ENCODE measurements around the gene ALPK1.

Gene ALPK1

GRCh38 chr4:112371361-112371760, 74.2 kb downstream of the ALPK1 start:
- TF ChIP-seq GATA2 (IDR thresholded peaks at IDR 0.05; ENCODE audit: low read depth, low read length) (no peak), GATA3 (IDR thresholded peaks at IDR 0.05; ENCODE audit: low read depth, low read length) (no peak)

- TF ChIP-seq GATA3 (IDR thresholded peaks at IDR 0.05; ENCODE audit: low read depth, low read length) = no peak
- TF ChIP-seq GATA2 (IDR thresholded peaks at IDR 0.05; ENCODE audit: low read depth, low read length) = no peak
These were observed 77.7 kb downstream of the ALPK1 start for GRCh38 chr4:112374850-112375249.

GRCh38 chr4:112377171-112377570, 80.0 kb downstream of the ALPK1 start:
- TF ChIP-seq GATA2 (IDR thresholded peaks at IDR 0.05; ENCODE audit: low read depth, low read length) = no peak
- no peak for TF ChIP-seq GATA3 (IDR thresholded peaks at IDR 0.05; ENCODE audit: low read depth, low read length)

GRCh38 chr4:112377594-112378242, 80.5 kb downstream of the ALPK1 start:
- no peak for TF ChIP-seq GATA3 (IDR thresholded peaks at IDR 0.05; ENCODE audit: low read depth, low read length)
- TF ChIP-seq GATA2 (IDR thresholded peaks at IDR 0.05; ENCODE audit: low read depth, low read length) = no peak

- no peak for TF ChIP-seq GATA2 (IDR thresholded peaks at IDR 0.05; ENCODE audit: low read depth, low read length)
- TF ChIP-seq GATA3 (IDR thresholded peaks at IDR 0.05; ENCODE audit: low read depth, low read length) = no peak
These were observed 81.1 kb downstream of the ALPK1 start for GRCh38 chr4:112378243-112378620.

- no peak for TF ChIP-seq GATA2 (IDR thresholded peaks at IDR 0.05; ENCODE audit: low read depth, low read length)
- no peak for TF ChIP-seq GATA3 (IDR thresholded peaks at IDR 0.05; ENCODE audit: low read depth, low read length)
These were observed 81.7 kb downstream of the ALPK1 start for GRCh38 chr4:112378858-112379257.

GRCh38 chr4:112379306-112379705, 82.1 kb downstream of the ALPK1 start:
- TF ChIP-seq GATA2 (IDR thresholded peaks at IDR 0.05; ENCODE audit: low read depth, low read length) (no peak), GATA3 (IDR thresholded peaks at IDR 0.05; ENCODE audit: low read depth, low read length) (no peak)

- TF ChIP-seq GATA3 (IDR thresholded peaks at IDR 0.05; ENCODE audit: low read depth, low read length) (no peak), GATA2 (IDR thresholded peaks at IDR 0.05; ENCODE audit: low read depth, low read length) (no peak)
These were observed 85.0 kb downstream of the ALPK1 start for GRCh38 chr4:112381996-112382692.

GRCh38 chr4:112386071-112386470, 88.9 kb downstream of the ALPK1 start:
- no peak for TF ChIP-seq GATA2 (IDR thresholded peaks at IDR 0.05; ENCODE audit: low read depth, low read length)
- no peak for TF ChIP-seq GATA3 (IDR thresholded peaks at IDR 0.05; ENCODE audit: low read depth, low read length)

- TF ChIP-seq GATA3 (IDR thresholded peaks at IDR 0.05; ENCODE audit: low read depth, low read length) = no peak
- no peak for TF ChIP-seq GATA2 (IDR thresholded peaks at IDR 0.05; ENCODE audit: low read depth, low read length)
These were observed 104.9 kb downstream of the ALPK1 start for GRCh38 chr4:112402098-112402497.

- TF ChIP-seq GATA2 (IDR thresholded peaks at IDR 0.05; ENCODE audit: low read depth, low read length) (no peak), GATA3 (IDR thresholded peaks at IDR 0.05; ENCODE audit: low read depth, low read length) (no peak)
These were observed 106.2 kb downstream of the ALPK1 start for GRCh38 chr4:112403101-112403945.

GRCh38 chr4:112410364-112410763, 113.2 kb downstream of the ALPK1 start:
- no peak for TF ChIP-seq GATA2 (IDR thresholded peaks at IDR 0.05; ENCODE audit: low read depth, low read length)
- no peak for TF ChIP-seq GATA3 (IDR thresholded peaks at IDR 0.05; ENCODE audit: low read depth, low read length)

GRCh38 chr4:112410804-112411203, 113.6 kb downstream of the ALPK1 start:
- no peak for TF ChIP-seq GATA3 (IDR thresholded peaks at IDR 0.05; ENCODE audit: low read depth, low read length)
- TF ChIP-seq GATA2 (IDR thresholded peaks at IDR 0.05; ENCODE audit: low read depth, low read length) = no peak

GRCh38 chr4:112411781-112412550, 114.8 kb downstream of the ALPK1 start:
- TF ChIP-seq GATA2 (IDR thresholded peaks at IDR 0.05; ENCODE audit: low read depth, low read length) = no peak
- TF ChIP-seq GATA3 (IDR thresholded peaks at IDR 0.05; ENCODE audit: low read depth, low read length) = no peak

Data from SH-SY5Y (cell line).